T-helper 22 cell (primary cell): Measurements from ENCODE around the gene CRIP2.

Source experiments
- DNase-seq: peaks from one replicate; pipeline ENCODE4 v3.0.0-alpha.2; 2020; ENCODE audit warnings: low read depth

The CRIP2 gene

DNA sequence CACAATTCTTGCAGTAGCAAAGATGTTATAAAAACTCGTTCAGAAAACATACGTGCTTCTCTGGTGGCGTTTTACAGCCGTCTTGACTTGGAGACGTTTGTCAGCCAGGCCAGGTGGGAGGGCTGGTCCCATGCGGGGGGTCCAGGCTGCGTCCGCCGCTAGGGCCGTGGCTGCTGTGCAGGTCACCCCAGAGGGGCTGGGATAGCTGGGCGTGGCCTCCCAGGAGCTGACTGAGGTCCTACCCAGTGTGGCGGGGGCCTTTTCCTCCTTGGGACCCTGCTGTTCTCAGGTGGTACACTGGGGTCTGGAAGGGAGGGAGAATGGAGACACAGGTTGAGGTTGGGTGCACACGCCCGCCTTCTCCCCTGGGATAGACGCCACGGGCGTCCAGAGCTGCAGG, 29.8 kb upstream of the CRIP2 start:
- DNase-seq = no peak

DNA sequence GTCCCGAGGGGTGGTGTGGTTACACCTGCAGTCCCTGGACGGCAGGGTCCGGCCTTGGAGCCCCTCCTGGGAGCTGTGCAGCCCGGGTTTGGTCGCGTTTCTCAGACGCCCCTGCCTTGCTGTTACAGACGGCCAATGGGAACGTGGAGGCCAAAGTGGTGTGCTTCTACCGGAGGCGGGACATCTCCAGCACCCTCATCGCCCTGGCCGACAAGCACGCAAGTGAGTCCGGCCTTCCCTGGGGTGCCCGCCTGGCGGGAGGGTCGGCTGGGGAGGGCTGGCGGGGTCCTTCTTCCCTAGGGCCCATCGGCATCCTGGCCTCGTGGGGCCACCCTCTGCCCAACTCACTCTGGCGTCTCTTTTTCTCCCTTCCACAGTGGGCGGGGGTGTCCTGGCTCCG, 29.3 kb upstream of the CRIP2 start:
- DNase-seq = no peak

DNA sequence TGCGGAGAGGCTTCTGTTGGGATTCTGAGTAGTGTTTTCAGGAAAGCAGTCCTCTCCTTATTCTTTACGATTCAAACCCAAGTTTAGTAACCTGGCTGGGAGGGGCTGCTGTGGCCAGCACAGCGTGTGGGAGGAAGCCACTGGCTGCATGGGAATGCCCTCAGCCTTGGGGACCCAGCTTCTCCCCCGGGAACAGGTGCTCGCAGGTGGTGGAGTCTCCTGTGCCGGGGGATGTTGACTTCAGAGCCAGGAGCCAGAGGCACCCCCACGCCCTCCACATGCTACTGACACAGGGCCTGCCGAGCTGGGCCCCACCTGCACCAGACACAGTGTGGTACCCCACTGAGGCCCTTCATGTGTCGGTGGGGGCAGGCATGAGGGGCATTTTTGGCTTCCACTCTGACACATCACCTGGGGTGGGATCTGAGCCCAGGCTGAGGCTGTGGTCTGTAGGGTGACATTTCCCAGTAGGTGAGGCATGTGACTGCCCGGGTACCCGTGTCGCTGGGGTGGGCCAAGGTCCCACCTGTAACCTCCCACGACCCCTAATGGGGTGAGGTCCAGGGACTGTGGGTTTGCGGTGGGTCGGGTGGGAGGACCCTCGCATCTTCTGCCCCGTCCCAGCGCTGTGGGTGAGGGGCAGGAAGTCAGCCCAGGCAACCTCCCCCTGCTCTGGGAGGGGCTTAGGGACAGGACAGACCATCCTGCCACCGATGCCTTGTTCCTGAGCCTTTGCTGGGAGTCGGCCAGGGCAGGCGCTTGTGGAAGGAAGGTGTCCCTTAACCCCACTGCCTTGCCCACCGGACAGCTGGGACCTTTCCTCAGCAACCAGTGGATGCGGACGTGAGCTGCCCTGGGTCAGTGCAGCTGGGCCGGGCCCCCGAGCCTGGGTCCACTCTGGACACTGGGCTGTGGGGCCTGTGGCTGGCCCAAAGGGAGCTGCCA, 28.4 kb upstream of the CRIP2 start:
- DNase-seq = no peak

DNA sequence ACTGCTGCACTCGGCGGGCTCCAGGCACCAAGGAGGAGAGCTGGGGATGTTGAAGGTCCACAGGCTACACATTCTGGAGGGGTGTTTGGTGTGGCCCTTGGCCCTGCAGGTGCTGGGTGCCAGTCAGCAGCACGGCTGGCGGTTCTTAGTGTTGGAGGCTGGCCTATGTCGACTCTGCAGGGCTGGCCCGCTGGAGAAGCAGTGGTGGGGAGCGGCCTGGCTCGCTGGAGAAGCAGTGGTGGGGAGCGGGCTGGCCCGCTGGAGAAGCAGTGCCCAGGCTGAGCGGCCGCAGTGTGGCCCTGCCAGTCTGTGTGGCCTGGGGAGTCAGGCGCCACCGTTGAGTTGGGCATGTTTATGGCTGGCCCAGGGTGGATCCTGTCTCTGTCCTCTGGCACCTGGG, 27.6 kb upstream of the CRIP2 start:
- DNase-seq = no peak

DNA sequence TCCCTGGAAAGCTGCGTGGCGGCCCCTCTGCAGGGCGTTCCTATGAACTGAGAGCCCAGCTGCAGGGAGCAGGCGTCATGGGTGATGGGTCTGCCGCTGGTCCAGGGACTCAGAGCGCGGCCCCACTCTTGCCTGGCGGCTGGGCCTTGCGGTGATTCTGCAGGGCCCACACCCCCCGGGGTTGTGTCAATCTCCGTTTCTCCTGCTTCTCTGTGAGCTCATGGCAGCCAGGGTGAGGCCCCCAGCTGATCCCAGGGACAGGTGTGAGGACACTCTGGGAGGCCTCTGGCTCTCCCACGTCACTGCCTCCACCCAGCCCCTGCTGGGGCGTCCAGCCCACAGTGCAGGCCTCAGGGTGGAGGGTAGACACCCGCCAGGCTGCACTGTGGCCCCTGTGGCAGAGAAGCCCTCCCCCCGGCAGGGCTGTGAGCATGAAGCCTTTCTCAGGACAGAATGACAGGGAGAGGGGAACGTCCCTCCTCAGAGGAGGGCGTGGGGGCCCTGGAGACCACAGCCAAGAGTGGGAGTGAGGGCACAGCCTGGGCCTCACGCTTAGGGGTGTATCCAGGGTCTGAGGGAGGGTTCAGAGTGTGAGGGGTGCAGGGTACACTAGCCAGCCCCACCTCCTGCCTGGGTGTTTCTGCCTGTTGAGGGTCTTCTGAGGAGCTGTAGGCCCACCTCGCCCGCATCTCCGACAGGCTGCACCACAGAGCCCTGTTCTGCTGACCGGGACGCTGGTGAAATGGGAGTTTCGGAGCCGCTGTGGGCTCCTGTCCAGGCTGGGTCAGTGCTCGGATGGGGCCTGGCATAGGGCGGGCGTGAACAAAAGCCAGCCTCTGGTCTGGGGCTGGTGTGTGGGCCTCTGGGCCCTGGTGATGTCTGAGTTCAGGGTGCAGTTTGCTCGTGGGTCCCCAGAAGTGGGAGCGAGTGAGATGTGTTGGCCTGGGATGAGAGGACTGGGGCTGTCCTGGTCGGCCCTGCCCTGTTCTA, 26.7 kb upstream of the CRIP2 start:
- no peak for DNase-seq

DNA sequence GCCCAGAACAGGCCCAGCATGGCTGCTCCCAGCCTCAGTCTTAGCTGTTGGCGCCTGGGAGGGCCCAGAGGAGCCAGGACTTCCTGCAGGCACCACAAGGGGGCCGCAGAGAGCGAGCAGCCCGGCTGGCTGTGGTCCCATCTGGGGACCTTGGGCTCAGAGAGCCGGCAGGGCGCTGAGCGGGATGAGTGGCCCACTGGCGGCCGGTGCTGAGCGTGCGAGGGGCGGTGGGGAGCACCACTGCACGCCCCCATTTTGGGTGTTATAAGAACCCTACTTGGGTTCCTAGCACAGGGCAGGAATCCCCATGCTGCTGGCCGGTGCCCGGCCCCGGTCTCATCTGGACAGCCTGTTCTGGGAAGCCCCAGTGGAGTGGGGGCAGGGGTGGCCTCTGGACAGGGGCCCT, 25.9 kb upstream of the CRIP2 start:
- DNase-seq = peak; percentile 36

DNA sequence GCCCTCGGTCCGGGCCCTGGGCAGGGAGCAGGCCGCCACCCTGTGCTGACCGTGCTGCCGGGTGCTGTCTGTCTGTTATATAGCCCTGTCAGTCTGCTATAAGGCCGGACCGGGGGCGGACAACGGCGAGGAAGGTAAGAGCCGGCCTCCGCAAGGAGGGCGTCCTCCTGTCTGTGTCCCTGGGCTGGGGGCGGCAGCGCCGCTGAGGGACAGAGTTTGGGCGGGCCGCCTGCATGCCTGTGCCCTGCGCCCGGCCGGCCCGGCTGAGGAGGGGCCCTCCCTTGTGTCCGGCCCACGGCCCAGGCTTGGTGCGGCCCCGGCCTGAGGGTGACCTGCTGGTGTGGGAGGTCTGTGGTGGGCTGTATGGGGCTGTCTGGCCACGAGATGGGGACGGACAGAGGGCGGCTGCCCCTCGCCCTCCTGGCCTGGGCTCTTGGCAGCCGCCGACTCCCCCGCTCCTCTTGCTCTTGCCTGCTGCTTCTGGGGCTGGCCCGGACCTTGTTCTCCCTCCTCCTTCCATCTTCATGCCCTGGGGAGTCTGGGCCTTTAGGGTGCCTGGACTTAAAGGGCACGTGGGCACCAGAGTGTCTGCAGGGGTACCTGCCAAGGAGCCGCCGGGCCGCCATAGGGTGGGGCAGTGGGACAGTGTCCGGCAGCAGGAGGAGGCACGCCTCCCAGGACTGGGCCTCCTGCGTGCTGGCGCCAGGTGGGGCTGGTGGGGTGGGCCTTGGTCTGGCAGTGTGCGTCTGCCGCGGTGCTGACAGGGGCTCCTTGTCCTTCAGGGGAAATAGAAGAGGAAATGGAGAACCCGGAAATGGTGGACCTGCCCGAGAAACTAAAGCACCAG, 25.1 kb upstream of the CRIP2 start:
- no peak for DNase-seq

DNA sequence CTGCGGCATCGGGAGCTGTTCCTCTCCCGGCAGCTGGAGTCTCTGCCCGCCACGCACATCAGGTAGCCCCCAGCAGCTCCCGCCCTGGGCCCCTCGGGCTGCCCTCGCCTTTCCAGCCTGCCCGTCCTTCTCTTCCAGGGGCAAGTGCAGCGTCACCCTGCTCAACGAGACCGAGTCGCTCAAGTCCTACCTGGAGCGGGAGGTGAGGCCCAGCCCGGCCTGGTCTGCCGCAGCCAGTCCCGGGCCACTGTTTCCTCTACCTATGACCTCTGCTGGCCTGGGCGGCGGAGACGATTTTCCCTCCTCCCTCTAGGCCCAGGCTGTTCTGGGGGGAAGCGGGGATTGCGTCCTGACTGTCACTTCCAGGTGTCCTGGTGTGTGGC, 24.5 kb upstream of the CRIP2 start:
- DNase-seq = no peak

DNA sequence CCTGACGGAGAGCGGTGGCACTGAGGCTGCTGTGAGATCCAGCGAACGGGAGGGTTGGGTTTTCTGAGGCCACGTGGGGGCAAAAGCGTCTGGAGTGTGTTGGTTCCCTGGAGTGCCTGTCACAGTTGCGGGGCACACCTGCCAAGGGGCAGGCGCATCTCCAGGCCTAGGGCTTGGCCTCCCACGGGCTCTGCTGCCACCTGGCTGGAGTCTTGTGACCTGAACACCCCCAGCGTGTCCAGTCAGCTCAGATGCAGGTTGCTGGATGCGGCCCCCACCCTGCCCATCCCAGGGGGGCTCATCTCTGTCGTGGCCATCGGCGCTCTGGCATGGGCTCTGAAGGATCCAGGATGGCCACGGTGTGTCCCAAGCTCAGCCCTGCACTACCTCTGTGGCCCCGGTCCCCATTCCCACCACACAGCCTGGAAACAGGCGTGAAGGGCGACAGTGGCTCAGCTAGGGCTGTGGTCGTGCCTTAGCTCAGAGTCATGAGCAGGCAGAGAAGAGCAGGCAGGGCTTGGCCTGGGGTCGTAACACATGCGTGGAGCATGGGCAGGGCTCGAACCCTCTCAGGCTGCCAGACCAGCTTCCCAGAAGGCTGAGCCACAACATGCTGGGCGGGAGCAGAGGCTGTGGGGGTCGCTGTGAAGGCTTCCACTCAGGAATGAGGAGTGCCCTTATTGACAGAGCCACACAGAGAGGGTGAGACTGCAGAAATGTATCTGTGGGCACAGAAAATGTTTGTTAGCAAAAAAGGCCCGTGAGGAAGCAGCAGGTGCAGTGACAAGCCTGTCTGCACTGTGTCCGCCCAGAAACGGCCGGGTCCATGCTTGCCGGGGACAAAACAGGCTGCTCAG, 23.5 kb upstream of the CRIP2 start:
- no peak for DNase-seq

DNA sequence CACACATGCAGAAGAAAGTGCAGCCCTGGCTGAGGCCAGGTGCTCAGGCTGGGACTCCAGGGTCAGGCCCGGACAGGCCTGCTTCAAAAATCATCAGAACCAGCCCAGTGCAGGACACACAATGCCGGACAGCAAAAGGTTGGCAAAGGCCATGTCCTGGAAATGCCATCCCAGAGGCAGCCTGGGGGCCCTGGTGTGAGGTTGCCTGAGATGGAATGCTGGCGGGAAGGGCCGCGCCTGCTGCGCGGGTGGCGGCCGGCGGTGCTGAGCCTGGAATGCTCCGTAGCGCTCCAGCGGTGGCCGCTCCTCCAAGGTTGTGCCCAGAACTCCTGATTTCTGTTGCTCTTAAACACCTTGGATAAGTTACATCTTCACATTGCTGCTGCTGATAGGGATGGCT, 21.7 kb upstream of the CRIP2 start:
- DNase-seq = no peak

DNA sequence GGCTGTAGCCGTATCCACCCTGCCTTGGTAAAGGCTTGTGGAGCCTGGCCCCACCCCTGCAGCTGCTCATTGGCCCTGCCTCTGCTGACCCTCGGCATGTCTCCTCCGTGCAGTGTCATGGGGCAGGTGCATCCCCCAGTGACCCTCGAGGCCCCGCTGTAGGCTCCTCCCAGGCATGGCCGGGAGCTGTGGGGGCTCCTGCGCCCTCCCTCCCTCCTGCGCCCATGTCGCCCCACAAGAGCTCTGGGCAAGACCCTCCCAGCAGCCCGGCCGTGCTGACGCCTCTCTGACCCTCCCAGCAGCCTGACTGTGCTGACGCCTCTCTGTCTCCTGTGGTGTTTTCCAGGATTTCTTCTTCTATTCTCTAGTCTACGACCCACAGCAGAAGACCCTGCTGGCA, 20.8 kb upstream of the CRIP2 start:
- DNase-seq = no peak

DNA sequence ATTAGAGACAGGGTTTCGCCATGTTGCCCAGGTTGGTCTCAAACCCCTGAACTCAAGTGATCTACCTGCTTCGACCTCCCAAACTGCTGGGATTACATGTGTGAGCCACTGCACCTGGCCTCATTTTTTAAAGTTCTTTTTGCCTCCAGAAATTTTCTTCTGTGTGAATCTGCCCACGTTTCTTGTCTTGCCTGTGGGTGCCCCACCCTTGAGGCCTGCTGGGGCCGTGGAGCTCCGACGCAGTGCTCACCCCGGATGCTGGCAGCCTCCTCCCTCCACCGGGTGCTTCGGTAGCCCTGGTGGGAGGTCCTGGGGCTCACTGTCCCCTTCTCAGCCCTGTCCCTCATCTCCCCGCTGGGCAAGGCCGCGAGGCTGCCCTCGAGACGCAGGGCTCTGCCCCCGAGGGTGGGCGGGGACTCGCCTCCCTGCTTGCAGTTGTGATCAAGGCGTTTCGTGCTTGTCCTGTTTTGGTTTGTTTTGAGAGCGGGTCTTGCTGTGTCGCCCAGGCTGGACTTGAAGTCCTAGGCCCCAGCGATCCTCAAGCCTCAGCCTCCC, 19.5 kb upstream of the CRIP2 start:
- DNase-seq = no peak

DNA sequence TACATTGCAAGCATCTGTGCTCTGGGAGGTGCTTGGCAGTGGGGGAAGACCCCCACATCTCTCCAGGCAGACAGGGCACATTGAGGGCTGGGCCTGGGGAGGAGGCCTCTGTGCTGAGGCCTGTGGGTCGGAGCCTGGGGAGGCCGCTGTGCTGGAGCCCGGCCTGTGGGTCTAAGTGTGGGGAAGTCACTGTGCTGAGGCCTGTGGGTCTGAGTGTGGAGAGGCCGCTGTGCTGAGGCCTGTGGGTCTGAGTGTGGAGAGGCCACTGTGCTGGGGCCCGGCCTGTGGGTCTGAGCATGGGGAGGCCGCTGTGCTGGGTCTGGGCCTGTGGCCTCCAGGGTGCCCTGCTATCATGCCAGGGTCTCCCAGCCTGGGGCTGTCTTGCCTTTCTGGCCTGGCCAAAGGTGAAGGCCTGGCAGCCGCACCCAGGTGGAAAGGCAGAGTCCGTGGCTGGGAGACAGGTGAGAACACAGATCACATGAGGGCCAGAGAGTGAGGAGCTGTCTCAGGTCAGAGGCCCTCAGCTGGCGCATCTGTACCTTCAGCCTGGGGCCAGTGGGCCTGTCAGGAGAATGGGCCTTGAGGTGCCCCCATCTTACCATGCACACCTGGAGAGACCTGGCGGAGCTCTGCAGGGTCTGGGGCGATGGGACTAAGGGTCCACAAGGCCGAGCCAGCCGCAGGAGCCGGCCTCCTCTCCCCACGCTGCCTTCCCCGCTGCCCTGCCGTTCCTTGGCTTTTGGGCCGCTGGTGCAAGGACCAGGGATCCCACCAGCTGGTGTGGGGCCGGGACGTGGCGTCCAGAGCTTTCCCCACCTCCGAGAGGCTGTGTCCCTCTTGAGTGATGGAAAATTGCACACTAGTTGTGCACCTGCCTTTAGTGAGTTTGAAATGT, 18.6 kb upstream of the CRIP2 start:
- no peak for DNase-seq

DNA sequence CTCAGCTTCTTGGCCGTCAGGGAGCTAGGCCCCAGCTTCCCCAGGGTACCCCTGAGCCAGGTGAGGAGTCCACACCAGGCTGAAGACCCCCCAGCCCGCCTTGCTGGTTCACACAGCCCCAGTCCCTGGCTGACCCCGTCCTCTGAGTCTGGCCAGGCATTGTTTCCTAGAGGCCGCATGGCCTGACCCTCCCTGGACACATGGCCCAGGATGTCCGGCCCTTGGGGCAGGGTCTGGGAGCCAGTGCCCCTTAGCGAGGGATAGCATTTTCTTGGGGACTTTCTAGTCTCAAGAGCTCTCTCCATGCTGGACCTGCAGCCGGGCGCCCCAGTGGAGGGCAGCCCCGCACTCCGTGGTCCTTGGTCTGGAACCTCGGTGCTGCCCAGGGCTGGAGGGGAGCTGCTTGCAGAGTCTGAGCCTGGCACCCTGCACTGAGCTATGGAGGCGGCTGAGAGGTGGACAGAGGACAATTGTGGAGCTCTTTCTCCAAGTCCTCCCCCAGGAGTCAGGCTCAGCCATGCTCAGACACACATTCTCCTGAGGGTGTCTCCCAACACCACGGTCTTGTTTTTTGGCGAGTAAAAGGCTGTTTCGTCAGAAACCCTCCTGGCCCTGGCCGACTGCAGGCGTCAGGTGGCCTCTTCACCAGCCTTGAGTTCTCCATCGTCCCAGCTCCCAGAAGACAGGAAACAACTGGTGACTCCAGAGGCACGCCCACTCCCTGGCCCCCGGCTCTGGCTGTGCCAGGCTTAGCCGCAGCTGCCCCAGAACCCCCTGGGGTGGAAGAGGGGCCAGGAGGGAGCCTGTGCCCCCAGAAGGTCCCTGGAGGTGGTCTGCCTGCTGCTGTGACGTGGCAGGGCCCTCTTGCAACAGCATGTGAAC, 17.6 kb upstream of the CRIP2 start:
- DNase-seq = no peak

DNA sequence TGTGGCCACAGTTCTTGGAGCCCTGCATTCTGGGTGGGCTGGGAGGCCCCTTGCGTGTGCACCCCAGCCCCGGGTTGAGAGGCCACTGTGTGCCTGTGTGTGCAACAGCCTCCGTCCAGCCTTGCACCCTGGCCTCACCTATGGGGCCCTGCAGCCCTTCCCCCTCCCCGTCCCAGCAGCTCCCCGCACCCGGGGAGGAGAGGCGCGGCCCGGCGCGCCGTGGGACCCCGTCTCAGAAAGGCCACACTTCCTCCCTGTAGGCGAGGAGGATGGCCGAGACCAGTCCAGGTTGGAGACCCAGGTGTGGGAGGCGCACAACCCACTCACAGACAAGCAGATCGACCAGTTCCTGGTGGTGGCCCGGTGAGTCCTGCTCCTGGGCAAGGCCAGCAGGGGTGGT, 16.6 kb upstream of the CRIP2 start:
- DNase-seq = no peak

DNA sequence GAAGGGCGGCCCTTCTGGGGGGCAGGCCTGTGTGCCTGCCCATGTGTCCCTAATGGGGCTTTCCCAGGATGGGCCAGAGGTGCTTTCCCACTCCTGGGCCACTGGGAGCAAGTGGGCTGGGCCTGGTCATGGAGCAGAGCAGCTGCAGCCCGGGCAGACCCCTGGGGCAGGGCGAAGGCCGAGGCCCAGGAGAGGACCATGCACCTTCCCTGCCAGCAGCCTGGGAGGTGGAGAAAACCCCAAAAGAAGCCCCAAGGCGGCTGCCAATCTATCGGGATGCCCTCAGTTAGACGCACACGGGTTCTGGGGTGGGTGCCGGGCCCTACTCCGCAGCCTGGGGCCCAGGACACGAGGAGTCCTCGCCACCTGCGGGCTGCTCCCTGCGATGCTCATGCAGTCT, 16.1 kb upstream of the CRIP2 start:
- DNase-seq = no peak

DNA sequence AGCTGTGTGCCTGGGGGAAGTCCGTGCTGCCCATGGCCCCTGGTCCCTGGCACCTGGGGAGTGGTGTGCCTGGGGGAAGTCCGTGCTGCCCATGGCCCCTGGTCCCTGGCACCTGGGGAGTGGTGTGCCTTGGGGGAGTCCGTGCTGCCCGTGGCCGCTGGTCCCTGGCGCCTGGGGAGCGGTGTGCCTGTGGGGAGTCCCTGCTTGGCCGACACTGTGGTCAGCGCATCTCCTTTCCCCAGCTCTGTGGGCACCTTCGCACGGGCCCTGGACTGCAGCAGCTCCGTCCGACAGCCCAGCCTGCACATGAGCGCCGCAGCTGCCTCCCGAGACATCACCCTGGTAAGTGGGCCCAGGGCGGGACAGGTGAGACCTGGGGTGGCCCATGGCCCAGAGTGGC, 14.5 kb upstream of the CRIP2 start:
- DNase-seq = no peak

DNA sequence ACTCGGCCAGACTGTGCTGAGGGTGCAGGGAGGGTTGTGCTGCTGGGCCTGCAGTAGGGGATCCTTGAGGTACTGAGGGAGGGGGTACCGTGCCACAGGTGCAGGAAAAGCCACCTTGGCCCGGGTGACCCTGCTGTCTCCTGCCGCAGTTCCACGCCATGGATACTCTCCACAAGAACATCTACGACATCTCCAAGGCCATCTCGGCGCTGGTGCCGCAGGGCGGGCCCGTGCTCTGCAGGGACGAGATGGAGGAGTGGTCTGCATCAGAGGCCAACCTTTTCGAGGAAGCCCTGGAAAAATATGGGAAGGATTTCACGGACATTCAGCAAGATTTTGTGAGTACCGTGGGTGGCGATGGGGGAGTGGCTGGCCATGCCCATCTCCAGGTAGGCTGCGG, 14.0 kb upstream of the CRIP2 start:
- DNase-seq = no peak

DNA sequence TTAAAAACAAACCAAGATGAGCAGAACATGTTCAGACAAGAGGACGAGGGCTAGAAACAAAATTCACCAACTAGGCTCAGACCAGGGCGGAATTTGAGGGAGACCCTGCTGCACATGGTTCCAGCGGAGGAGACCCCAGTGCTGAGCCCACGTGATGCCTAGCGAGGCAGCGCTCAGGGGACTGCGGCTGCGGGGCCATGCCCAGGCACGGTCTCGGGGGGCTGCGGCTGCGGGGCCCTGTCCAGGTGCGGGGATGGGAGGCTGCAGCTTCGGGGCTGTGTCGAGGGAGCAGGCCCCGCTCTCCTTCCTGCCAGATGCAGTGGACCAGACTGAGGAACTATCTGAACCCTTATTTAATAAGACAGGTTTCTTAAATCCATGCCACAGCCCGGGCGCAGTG, 12.7 kb upstream of the CRIP2 start:
- DNase-seq = no peak
